Measurements from ENCODE around the gene CACNA1E.

- TF ChIP-seq CTCF (conservative IDR thresholded peaks at IDR 0.05; ENCODE audit: low read length), result no peak
- no peak for TF ChIP-seq EZH2phosphoT487 (IDR thresholded peaks at IDR 0.05; ENCODE audit: borderline replicate concordance, low read depth, low read length)
Measured at GRCh38 chr1:181607524-181607923, 124.2 kb downstream of the CACNA1E start.

Data from OCI-LY7 (cell line).